Activated CD8-positive, alpha-beta memory T cell treated with anti-CD3 and anti-CD28 coated beads for 36 hours (primary cell): ENCODE results near the gene DLGAP5. TPM values are rescaled to one million over a fixed set of nuclear protein-coding genes. Genes with fewer than 3 reads are reported as not detected.

Experiments used
- CTCF ChIA-PET: fragments of 350-600 bp; sonication (Branson Sonifier 250); formaldehyde crosslinking; loops from one replicate; lab custom pipeline; 2021; ENCODE audit warnings: antibody characterized with exemption; lab: Charles Lee
- POLR2A ChIA-PET: fragments of 350-600 bp; sonication (Branson Sonifier 250); formaldehyde crosslinking; loops from one replicate; lab custom pipeline; 2021; ENCODE audit warnings: antibody characterized with exemption; lab: Charles Lee
- total RNA-seq, 2 experiments: library from RNA; stranded (reverse); gene quantifications; one replicate each; pipeline ENCODE4 v1.2.3, GENCODE V29; 2021

DLGAP5 gene
- total RNA-seq, 2 experiments from 2014 or later: 46.2 to 46.6 TPM

GRCh38 chr14:55136885-55137786 lies 54.2 kb downstream of the DLGAP5 start:
- ChIA-PET POLR2A (no interaction called here), CTCF (no interaction called here)

GRCh38 chr14:55136241-55136640 lies 55.1 kb downstream of the DLGAP5 start:
- ChIA-PET CTCF (no interaction called here), POLR2A (no interaction called here)

- CTCF ChIA-PET: no interaction called here
- POLR2A ChIA-PET: no interaction called here
Observed at GRCh38 chr14:55133416-55133815, 58.0 kb downstream of the DLGAP5 start.

- ChIA-PET CTCF (interaction anchor here (0.6 to 1.0 kb wide), 3 partner anchors 15 to 76 kb away, joined by 3 read pairs; no protein-coding TSS in a partner anchor), POLR2A (interaction anchor here (0.6 to 0.9 kb wide), 2 partner anchors 29 to 42 kb away, joined by 4 to 7 read pairs; no protein-coding TSS in a partner anchor)
Observed at GRCh38 chr14:55131370-55132137, 59.8 kb downstream of the DLGAP5 start.

DNA sequence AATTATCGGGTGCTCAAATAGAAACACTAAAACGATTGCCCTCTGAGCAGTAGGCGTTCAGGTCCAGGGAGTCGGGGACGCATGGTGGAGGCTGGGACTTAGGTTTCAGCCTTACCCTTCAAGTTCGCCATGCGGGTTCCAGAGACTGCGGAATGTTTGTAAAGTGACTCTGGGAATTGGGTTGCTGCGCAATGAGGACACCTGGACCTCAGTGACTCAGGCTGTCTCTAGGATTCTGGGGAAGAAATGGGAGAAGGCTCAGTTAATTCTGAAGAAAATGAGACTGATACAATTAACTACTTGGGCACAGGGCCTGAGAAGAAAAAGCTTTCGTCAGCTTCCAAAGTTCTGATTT lies 61.2 kb downstream of the DLGAP5 start:
- ChIA-PET POLR2A (interaction anchor here (0.8 to 1.1 kb wide), 2 partner anchors 27 to 31 kb away, joined by 3 read pairs; no protein-coding TSS in a partner anchor), CTCF (interaction anchor here (0.6 kb wide), 1 partner anchor 70 kb away, joined by 3 read pairs; no protein-coding TSS in a partner anchor)

DNA sequence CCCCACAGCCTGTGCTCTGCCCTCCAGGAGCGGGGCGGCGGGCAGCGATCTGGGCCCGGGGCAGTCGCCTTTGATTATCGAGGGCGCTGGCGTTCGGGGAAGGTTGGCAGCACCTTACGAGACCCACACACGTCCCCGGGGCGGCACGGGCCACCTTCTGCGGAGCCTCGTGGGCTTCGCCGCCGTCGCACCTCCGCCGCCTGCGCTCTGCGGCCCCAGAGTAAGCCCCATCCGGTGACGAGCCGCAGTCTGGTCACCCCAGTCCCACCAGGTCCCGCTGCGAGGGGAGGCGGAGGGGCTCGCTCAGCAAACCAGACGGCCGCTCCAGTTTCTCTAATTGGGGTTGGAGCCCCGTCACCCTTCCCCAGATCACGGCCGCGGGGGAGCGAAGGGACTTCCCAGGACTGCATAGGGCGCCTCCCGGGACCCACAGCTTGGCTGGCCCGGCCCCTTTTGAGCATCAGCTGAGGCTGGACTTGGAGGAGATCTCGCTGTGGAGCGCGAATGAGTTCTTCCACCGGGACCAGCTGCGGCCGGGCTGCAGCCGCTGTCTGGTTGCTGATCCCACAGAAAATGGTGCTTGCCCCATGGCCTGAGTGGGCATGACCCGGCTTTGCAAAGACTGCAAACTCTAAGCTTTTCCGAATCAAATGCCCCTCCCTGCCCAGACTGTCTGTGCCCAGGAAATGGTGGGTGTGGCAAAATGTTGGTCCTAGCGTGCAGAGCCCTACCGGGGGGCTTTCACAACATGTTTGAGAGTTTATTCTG lies 61.8 kb downstream of the DLGAP5 start:
- ChIA-PET POLR2A (interaction anchor here (0.8 to 1.1 kb wide), 2 partner anchors 26 to 30 kb away, joined by 3 read pairs; no protein-coding TSS in a partner anchor), CTCF (interaction anchor here (0.6 kb wide), 1 partner anchor 69 kb away, joined by 3 read pairs; no protein-coding TSS in a partner anchor)

DNA sequence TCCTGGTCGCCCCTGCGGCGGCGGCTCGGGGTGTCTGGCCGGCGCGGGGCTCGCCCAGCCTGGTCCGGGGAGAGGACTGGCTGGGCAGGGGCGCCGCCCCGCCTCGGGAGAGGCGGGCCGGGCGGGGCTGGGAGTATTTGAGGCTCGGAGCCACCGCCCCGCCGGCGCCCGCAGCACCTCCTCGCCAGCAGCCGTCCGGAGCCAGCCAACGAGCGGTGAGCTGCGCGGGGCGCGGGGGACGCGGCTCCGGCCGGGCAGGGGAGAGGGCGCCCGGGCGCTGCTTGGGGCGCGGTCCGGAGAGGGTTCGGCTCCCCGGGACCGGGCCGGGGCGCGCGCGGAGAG lies 62.3 kb downstream of the DLGAP5 start, which contains the start of gene LGALS3:
Gene LGALS3 (plus strand): TSS at position 167 of the 342 bp plus-strand sequence. CDS start 8,122 bp downstream, outside the sequence.
- ChIA-PET POLR2A (no interaction called here), CTCF (interaction anchor here (1.0 to 1.2 kb wide), 2 partner anchors 21 to 25 kb away, joined by 3 read pairs; no protein-coding TSS in a partner anchor)

DNA sequence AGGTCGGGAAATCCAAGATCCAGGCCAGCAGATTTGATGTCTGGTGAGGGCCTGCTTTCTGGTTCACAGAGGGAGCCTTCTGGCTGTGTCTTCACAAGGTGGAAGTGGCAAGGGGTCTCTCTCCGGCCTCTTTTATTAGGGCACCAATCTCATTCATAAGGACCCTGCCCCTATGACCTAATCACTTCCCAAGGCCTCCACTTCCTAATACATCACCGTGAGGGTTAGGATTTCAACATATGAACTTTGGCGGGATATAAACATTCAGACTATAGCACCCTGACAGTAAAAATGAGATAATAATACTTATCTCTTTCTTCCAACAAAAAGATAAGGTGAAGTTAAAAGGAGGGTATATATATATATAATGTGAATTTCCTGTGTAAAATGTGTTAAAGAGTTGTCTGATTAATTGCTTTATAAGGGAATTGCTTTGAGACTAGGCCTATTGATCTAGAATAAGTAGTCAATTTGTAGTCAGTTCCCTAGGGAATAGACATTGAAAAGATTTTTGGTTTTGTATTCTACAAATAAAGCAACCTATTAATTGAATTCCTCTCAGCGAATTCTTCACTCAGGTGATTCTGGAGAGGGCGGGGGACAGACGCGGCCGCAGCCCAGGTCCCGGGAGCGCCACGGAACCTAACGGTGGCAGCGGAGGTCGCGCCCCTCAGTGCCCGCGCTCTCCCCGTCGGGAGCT lies 62.8 kb downstream of the DLGAP5 start:
- POLR2A ChIA-PET: interaction anchor here (0.9 kb wide), 1 partner anchor 30 kb away, joined by 4 read pairs; no protein-coding TSS in a partner anchor
- CTCF ChIA-PET: interaction anchor here (0.9 to 1.6 kb wide), 4 partner anchors 20 to 77 kb away, joined by 3 to 4 read pairs (median 3); partner anchors contain the start of gene MAPK1IP1L

- ChIA-PET POLR2A (interaction anchor here (0.9 kb wide), 1 partner anchor 29 kb away, joined by 4 read pairs; no protein-coding TSS in a partner anchor), CTCF (interaction anchor here (0.9 to 1.6 kb wide), 3 partner anchors 24 to 76 kb away, joined by 3 to 4 read pairs (median 3); partner anchors contain the start of gene MAPK1IP1L)
Observed at GRCh38 chr14:55127460-55127951, 63.9 kb downstream of the DLGAP5 start.

GRCh38 chr14:55126932-55127459 lies 64.4 kb downstream of the DLGAP5 start:
- CTCF ChIA-PET: interaction anchor here (1.6 kb wide), 1 partner anchor 76 kb away, joined by 4 read pairs; the partner anchor contains the start of gene MAPK1IP1L
- POLR2A ChIA-PET: no interaction called here

GRCh38 chr14:55126034-55126433 lies 65.4 kb downstream of the DLGAP5 start:
- CTCF ChIA-PET: no interaction called here
- POLR2A ChIA-PET: no interaction called here

- POLR2A ChIA-PET: no interaction called here
- CTCF ChIA-PET: no interaction called here
Observed at GRCh38 chr14:55125403-55125802, 66.0 kb downstream of the DLGAP5 start.

DNA sequence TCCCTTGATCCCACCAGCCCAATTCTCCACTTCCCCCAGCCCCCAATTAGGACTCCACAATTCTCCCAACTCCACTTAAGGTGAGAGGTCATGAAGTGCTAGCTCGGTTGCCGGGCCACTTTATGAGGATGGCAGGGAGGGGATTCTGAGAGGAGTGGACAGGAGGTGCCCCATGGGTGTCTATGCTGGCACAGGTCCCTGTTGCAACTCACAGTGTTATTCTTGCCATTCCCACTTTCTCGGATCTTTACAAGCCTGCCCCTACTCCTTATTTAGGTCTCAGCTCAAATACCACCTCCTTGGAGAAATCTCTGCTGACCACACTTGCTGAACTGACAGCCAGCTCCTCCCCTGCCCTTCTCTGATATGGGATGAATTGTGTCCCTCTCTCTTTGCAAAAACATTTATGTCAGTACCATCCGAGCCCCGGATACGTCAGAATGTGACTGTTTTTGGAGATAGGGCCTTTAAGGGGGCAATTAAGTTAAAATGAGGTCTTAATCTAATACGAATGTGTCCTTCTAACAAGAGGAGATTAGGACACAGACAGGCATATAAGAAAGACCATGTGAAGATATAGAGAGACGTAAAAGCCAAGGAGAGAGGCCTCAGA lies 66.5 kb downstream of the DLGAP5 start:
- ChIA-PET CTCF (no interaction called here), POLR2A (interaction anchor here (0.6 kb wide), 1 partner anchor 53 kb away, joined by 3 read pairs; no protein-coding TSS in a partner anchor)

GRCh38 chr14:55123852-55124639 lies 67.3 kb downstream of the DLGAP5 start:
- CTCF ChIA-PET: interaction anchor here (1.2 kb wide), 1 partner anchor 16 kb away, joined by 4 read pairs; no protein-coding TSS in a partner anchor
- POLR2A ChIA-PET: interaction anchor here (0.6 kb wide), 1 partner anchor 52 kb away, joined by 3 read pairs; no protein-coding TSS in a partner anchor

DNA sequence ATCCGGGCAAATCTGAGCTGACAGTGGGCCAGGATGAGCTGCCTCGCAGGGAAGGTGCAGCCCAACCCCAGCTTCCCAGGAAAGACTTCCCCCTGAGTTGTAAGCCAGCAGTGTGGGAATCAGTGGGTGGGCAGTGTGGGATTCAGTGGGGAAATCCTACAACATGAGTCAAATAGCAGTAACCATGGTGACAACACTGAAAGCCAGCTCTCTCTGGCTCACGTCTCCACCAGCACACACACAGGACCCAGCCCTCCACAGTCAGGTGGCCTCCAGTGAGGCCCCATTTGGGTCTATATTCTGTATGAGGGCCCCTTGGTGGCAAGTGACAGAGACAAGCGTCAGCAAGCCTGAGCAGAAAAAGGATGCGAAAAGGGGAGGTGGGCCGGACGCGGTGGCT lies 68.3 kb downstream of the DLGAP5 start:
- CTCF ChIA-PET: interaction anchor here (1.2 kb wide), 1 partner anchor 15 kb away, joined by 4 read pairs; no protein-coding TSS in a partner anchor
- POLR2A ChIA-PET: no interaction called here

DNA sequence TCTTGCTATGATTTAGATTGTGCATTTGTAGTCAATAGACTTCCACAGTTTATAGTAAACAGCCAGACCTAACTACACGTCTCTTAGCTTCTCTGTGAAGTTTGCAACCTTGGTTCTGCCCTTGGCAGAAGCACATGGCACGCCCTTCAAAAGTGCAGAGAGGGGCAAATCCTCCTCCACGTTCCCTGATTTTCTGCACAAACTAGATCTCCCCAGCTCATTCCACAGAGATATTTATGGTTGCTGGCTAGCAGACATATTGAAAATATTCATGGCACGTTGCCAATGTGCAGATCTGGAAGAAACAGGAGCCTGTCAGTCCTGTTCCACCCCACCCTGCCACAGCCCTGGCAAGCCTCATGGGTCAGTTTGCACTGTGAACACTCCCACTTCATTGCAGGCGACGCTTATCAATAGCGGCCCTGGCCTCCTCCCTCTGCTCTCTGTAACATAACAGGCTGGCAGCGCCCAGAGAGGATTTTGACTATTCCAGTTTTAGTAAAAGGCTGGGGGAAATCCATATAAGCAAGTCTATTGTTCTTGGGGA lies 68.9 kb downstream of the DLGAP5 start:
- CTCF ChIA-PET: interaction anchor here (1.2 kb wide), 1 partner anchor 15 kb away, joined by 4 read pairs; no protein-coding TSS in a partner anchor
- POLR2A ChIA-PET: interaction anchor here (0.6 kb wide), 1 partner anchor 13 kb away, joined by 6 read pairs; no protein-coding TSS in a partner anchor
